Liver (tissue), 3 donors: ENCODE data around the gene RPS17.

ENCODE experiments used
- ATF3 ChIP-seq: IDR thresholded peaks from 2 replicates; pipeline ENCODE4 v1.6.1; 2016; ENCODE audit warnings: antibody characterized with exemption
- CTCF ChIP-seq: fragments of 150-350 bp; IDR thresholded peaks from 2 replicates; pipeline ENCODE4 v1.5.1; 2017; ENCODE audit warnings: improper control_type of control experiment, low read depth, low read length; ENCODE audit not compliant: missing input control
- FOXA1 ChIP-seq: IDR thresholded peaks from 2 replicates; pipeline ENCODE4 v1.6.1; 2016; ENCODE audit warnings: antibody characterized with exemption
- FOXA2 ChIP-seq: IDR thresholded peaks from 2 replicates; pipeline ENCODE4 v1.6.1; 2016; ENCODE audit warnings: antibody characterized with exemption
- GABPA ChIP-seq, 2 donors: IDR thresholded peaks in 1 of 2; conservative IDR thresholded peaks in 1 of 2; 2 replicates each; pipeline ENCODE4 v1.6.1; 2016; ENCODE audit warnings: antibody characterized with exemption in 2 of 2, mild to moderate bottlenecking in 1 of 2, moderate library complexity in 1 of 2
- HNF4G ChIP-seq: IDR thresholded peaks from 2 replicates; pipeline ENCODE4 v1.6.1; 2016; ENCODE audit warnings: antibody characterized with exemption
- JUND ChIP-seq, 2 donors: IDR thresholded peaks; 2 replicates each; pipeline ENCODE4 v1.6.1; 2016; ENCODE audit warnings: antibody characterized with exemption in 2 of 2
- MAX ChIP-seq: IDR thresholded peaks from 2 replicates; pipeline ENCODE4 v1.6.1; 2016; ENCODE audit warnings: antibody characterized with exemption
- RAD21 ChIP-seq, 2 donors: IDR thresholded peaks; 2 replicates each; pipeline ENCODE4 v1.6.1; 2016; ENCODE audit warnings: antibody characterized with exemption in 2 of 2, mild to moderate bottlenecking in 2 of 2
- REST ChIP-seq: IDR thresholded peaks from 2 replicates; pipeline ENCODE4 v1.6.1; 2016; ENCODE audit warnings: antibody characterized with exemption, mild to moderate bottlenecking
- SP1 ChIP-seq: IDR thresholded peaks from 2 replicates; pipeline ENCODE4 v1.6.1; 2018; ENCODE audit warnings: antibody characterized with exemption, mild to moderate bottlenecking
- TAF1 ChIP-seq: conservative IDR thresholded peaks from 2 replicates; pipeline ENCODE4 v1.6.1; 2016; ENCODE audit warnings: antibody characterized with exemption, mild to moderate bottlenecking
- YY1 ChIP-seq: IDR thresholded peaks from 2 replicates; pipeline ENCODE4 v1.6.1; 2016; ENCODE audit warnings: antibody characterized with exemption, mild to moderate bottlenecking
- donor health status: healthy.
- donor health status: healthy.

GRCh38 chr15:82540055-82540983, at the start of gene RPS17:
- TF ChIP-seq RAD21 (IDR thresholded peaks at IDR 0.05): peak; percentile 63 to 75
- no peak for TF ChIP-seq JUND (IDR thresholded peaks at IDR 0.05)
- TF ChIP-seq REST: peak; percentile 93
- TF ChIP-seq CTCF: peak; percentile 99
- TF ChIP-seq FOXA1: peak; percentile 41
- peak; percentile 44 for TF ChIP-seq MAX
- peak; percentile 44 for TF ChIP-seq FOXA2
- peak; percentile 97 for TF ChIP-seq TAF1
- peak; percentile 86 for TF ChIP-seq YY1
- TF ChIP-seq GABPA (IDR thresholded peaks at IDR 0.05 in 1 of 2, conservative IDR thresholded peaks at IDR 0.05 in 1 of 2): peak; percentile 70 to 92
- TF ChIP-seq ATF3: no peak
- TF ChIP-seq SP1: peak; percentile 82
- no peak for TF ChIP-seq HNF4G
